ENCODE data around the gene ELL.

ELL gene

DNA sequence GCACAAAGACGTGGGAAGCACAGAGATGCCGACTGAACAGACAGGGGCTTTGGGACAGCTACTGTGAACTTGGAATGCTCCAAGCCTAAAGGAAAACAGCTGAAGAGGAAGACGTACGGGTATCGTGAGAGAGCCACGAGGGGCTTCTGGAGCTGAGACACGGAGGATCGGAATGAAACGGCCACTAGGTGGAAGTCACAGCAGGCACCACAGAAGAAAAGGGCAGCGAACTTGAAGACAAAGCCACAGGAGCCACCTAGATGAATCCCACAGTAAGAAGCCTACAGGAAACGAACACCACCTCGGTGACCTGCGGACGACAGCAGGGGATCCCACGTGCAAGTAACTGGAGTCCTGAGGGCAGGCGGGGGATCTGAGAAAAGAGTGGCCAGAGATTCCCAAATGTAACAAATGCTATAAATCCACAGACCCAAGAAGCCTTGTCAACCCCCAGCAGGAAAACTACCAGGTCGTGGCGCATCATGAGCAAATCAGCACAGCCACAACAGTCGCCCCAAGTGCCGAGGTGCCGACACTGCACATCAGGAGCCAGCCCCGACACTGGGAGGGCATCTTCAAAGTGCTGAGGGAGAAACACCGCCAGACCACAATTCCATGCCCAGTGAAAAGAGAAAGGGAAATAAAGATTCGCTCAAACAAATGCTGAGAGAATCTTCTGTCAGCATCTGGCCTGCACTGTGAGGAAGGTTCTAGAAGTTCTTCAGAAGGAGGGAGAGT is 44.7 kb downstream of the ELL start:
- in situ Hi-C loops (cut with MboI; ENCODE audit: low pct_unique_long_range_greater_than_20kb, low sequenced_read_pairs), result no loop called here
- peak; percentile 53 for DNase-seq

DNA sequence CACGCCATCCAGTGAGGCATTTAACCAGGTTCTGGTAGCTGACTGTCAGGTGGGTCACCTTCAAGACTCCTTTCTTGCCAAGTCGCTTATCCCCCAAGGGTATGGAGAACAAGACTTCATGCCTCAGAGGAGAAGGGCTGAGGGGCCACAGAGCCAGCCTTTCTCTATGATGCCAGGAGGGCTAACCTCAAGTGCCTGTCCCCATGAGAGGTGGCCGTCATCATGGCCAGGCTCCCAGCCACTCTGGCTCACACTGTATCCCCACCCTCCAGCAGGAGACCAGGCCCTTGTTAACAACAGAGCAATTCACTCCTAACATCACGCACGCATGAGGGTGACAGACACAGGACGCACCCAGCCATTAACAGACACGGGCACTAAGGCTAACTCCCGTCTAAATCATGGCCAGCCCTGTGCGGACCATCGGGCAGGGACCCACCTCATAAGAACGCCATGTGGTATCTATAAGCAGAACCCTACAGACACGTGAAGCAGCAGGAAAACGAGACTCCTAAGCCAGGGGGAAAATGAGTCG is 45.3 kb downstream of the ELL start:
- in situ Hi-C loops (cut with MboI; ENCODE audit: low pct_unique_long_range_greater_than_20kb, low sequenced_read_pairs), result no loop called here

DNA sequence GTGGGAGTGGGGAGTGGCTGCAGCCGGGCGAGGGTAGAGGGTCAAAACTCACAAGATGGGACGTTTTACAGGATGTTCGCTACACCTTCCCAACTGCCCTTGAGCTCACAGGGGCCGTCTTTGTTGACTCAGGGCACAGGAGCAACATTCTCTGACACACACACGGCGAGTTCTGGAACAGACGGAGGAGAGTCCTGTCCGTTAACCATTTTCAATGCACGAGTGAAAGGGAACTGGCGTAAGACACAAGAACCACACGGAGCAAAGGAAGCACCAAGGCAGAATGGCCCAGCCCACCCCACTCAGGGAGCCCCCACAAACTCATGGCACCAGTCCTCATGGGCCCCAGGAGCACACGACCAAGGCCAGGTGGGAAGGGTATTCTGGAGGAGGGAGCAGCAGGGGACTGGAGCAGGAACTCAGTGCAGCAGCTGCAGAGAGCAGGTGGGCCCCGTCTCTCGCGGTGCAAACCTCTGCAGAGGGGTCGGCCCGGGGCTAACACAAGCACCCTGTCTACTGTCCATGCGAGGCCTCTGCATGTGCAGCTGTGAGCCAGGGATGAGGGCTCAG is 46.0 kb downstream of the ELL start:
- no peak for DNase-seq
- in situ Hi-C loops (cut with MboI; ENCODE audit: low pct_unique_long_range_greater_than_20kb, low sequenced_read_pairs), result no loop called here

More for the DNA sequence above, 45.3 kb downstream of the ELL start:
- DNase-seq, result no peak

DNA sequence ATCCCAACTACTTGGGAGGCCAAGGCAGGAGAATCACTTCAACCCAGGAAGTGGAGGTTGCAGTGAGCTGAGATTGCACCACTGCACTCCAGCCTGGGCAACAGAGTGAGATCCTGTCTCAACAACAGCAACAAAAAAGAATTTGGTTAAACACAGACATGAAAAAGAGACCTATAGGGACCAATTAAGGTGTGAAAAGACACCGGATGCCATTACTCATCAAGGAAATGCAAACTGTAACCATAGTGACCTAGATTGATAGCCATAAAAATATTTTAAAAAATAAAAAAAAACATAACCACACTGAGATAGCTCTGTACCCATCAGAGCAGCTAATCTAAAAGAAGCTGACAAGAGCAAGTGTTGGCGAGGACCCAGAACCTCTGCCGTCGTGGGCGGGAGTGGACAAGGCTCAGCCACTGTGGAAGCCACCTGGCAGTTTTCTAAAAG is 46.8 kb downstream of the ELL start:
- DNase-seq, result no peak
- in situ Hi-C loops (cut with MboI; ENCODE audit: low pct_unique_long_range_greater_than_20kb, low sequenced_read_pairs), result no loop called here

DNA sequence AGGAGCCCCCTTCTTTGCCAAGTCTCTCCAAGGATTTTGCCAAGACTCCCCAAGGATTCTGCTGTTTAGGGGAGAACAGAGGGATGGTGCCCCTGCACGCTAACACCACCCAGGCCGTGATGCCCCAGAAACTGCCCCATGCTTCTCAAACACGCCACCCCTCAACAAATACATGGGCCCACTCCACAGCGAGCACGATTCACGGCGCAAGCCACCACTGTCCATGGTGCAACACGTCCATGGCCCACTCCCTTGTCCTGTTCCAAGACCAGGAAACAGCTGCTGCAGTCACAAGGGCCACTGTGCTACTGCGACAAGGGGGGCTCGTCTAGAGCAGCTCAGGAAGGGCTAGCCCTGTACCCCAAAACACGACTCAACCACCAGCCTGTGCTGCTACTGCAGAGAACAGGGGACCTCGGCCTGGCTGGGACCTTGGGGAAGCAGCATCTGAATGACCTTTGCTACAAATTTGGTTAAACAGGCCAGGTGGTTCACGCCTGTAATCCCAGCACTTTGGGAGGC is 47.4 kb downstream of the ELL start:
- DNase-seq, result no peak
- in situ Hi-C loops (cut with MboI; ENCODE audit: low pct_unique_long_range_greater_than_20kb, low sequenced_read_pairs), result loop anchor here (25.0 kb wide), 1 partner anchor 388 kb away; no protein-coding TSS in a partner anchor

DNA sequence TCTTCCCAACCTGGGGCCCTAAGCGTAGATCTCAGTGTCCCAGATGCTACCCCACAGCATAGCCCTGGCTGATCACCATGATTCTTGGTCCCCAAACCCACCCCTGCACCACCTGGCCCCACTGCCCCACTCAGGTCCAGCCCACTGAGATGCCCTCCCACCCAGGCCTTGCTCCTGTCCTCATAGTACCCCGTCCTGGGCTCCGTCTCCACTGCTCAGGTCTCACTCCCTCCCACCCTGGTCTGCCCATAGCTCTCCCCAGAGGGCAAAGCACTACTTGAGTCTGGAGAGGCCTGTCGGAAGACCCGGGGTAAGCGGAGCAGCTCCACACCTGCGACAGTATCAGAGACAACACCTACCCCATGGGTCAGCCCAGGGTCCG is 48.2 kb downstream of the ELL start:
- in situ Hi-C loops (cut with MboI; ENCODE audit: low pct_unique_long_range_greater_than_20kb, low sequenced_read_pairs), result loop anchor here (25.0 kb wide), 1 partner anchor 389 kb away; no protein-coding TSS in a partner anchor
- no peak for DNase-seq

DNA sequence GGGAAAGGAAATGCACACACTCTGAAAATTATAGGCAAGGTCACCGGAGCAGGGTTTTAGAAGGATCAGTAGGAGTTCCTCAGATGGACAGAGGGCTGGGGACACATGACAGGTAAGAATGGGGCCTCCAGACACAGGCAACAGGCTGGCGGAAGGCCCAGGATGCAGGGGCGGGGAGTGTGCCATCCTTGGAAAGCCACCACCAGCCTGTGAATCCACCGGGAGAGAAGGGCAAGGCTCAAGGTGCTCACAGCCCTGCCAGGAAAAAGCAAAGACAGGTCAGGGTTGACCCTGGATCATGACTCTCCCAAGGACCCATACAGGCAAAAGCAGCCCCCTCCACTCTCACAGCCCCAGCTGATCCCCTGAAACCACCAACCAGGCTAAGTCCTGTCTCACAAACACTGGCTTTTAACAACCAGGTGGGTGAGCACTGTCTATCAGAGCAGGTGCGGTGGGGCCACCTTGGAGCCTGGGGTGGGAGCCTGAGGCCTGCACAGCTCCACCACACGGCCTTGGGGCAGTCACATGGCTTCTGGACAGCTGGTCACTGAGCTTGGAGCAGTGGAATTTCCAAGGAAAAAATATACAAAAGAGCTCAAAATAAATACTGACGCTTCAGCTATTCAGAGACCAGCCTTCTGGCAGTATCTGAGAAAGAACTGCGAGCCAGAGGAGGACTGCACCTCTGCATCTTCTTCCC is 48.7 kb downstream of the ELL start:
- in situ Hi-C loops (cut with MboI; ENCODE audit: low pct_unique_long_range_greater_than_20kb, low sequenced_read_pairs), result loop anchor here (25.0 kb wide), 1 partner anchor 389 kb away; no protein-coding TSS in a partner anchor
- DNase-seq, result no peak

DNA sequence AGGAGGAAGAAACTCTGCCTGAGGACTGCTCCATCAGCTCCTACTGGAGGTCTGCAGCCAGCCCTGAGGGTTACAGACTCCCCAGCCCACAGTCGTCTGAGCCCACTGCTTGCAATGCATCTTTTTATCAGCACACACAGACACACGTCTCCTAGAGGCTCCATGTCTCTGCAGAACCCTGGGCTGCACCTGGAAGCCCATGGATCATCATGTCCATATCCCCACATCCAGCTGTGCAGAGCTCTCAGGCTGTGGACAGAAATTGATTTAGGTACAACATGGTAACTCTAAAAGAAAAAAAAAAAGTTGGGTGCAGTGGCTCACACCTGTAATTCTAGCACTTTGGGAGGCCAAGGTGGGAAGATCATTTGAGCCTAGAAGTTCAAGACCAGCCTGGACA is 51.1 kb downstream of the ELL start:
- in situ Hi-C loops (cut with MboI; ENCODE audit: low pct_unique_long_range_greater_than_20kb, low sequenced_read_pairs), result loop anchor here (25.0 kb wide), 1 partner anchor 392 kb away; no protein-coding TSS in a partner anchor
- DNase-seq, result no peak

DNA sequence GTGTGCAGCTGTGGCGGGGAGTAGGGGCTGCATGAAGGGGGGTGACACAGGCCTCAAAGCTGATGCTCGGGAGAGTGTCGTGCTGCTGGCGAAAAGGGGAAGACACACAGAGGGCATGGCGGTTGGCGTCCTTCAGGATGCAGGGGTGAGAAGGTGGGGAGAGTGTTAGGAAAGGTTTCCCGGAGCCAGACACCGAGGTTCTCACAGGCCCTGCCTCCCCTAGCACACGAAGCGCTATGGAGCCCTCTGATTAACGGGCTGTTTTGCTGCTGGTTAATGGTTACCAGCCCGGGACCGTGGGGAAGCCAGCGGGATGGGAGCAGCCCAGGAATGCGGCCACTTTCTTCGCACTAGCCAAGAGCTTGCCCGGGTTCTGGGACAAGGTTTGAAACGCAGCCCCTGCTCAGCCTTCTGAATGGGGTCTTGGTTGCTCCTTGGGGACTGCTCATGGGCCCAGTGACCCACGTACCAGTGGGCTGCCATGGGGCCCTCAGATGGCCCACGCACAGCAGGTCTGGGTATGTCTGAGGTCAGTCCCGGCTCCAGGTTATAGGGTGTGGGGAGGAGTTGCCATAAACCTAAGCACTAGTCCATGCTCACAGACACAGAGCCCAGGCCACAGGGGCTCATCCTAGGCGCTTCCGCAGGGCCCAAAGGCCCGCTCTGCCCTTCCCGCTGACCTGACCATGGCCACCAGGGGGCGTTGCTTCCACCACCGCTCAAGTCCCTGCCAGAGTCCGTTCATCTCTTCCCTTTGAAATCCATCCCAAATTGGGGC is 52.6 kb downstream of the ELL start:
- in situ Hi-C loops (cut with MboI; ENCODE audit: low pct_unique_long_range_greater_than_20kb, low sequenced_read_pairs), result loop anchor here (25.0 kb wide), 1 partner anchor 393 kb away; no protein-coding TSS in a partner anchor
- peak; percentile 78 for DNase-seq

DNA sequence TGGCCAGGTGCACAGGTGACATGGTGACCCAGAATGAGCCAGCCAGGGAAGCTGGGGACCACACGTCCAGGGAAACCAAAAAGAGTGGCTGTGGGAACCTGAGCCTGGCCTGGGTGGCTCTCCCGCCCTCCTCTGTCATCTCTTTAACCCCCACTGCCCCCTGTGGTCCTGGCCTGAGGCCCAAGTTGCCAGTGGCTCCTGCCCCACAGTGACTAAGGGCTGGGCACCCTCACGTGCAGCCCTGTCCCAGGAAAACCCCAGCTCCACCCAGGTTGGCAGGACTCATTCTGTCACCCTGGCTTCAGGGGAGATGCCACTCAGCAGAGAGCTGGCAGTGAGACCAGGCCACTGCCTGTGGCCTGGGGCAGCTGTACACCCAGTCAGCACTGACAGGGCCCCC is 53.4 kb downstream of the ELL start:
- in situ Hi-C loops (cut with MboI; ENCODE audit: low pct_unique_long_range_greater_than_20kb, low sequenced_read_pairs), result loop anchor here (25.0 kb wide), 1 partner anchor 394 kb away; no protein-coding TSS in a partner anchor
- no peak for DNase-seq

DNA sequence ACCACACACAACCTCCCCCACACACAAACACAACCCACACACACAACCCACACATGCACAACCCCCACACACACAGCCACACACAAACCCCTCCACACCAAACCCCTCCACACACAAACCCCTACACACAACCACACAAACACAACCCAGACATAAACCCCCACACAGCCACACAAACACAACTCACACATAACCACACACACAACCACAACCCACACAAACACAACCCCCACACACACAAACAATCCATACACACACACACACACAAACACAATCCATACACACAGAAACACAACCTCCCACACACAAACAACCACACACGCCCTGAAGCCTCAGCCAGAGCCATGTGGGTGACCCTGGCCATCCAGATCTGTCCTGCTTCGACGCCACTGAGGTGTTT is 53.9 kb downstream of the ELL start:
- in situ Hi-C loops (cut with MboI; ENCODE audit: low pct_unique_long_range_greater_than_20kb, low sequenced_read_pairs), result loop anchor here (25.0 kb wide), 1 partner anchor 394 kb away; no protein-coding TSS in a partner anchor

DNA sequence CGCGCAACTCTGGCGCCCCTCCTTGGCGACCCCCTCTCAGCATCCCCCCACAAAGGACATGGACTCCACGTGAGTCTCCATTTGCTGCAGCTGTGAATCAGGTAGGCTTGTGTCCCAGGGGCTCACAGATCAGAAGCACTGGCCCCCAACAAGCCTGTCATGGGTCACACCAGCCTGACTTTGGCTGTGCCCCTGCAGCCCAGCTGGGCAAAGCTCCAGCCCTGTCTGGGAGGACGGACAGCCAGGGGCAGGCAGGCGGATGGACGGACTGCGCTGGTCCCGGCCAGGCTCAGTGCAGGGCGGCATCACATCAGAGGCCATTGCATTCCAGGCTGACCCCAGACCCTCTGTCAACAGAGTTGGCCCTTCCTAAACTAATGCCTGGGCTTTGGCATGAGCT is 55.5 kb downstream of the ELL start:
- in situ Hi-C loops (cut with MboI; ENCODE audit: low pct_unique_long_range_greater_than_20kb, low sequenced_read_pairs), result loop anchor here (25.0 kb wide), 1 partner anchor 396 kb away; no protein-coding TSS in a partner anchor
- no peak for DNase-seq

More for the DNA sequence above, 53.9 kb downstream of the ELL start:
- DNase-seq, result no peak

DNA sequence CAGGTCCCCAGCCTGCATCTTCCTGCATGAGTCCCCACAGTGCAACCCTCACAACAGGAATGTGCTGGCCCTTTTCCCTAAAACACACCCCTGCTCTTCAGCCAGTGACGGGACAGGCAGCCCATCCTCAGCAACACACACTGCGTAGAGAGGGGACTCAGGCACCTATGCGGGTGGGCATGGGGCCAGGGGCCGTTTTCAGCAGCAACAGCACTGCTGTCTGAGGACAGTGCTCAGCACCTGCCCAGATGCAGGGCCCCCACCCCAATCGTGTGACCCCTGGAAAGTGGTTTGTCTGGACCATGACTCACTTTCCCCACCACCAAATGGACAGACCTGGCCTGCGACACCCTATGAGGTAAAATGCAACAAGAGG is 55.9 kb downstream of the ELL start:
- in situ Hi-C loops (cut with MboI; ENCODE audit: low pct_unique_long_range_greater_than_20kb, low sequenced_read_pairs), result loop anchor here (25.0 kb wide), 1 partner anchor 396 kb away; no protein-coding TSS in a partner anchor
- DNase-seq, result no peak

DNA sequence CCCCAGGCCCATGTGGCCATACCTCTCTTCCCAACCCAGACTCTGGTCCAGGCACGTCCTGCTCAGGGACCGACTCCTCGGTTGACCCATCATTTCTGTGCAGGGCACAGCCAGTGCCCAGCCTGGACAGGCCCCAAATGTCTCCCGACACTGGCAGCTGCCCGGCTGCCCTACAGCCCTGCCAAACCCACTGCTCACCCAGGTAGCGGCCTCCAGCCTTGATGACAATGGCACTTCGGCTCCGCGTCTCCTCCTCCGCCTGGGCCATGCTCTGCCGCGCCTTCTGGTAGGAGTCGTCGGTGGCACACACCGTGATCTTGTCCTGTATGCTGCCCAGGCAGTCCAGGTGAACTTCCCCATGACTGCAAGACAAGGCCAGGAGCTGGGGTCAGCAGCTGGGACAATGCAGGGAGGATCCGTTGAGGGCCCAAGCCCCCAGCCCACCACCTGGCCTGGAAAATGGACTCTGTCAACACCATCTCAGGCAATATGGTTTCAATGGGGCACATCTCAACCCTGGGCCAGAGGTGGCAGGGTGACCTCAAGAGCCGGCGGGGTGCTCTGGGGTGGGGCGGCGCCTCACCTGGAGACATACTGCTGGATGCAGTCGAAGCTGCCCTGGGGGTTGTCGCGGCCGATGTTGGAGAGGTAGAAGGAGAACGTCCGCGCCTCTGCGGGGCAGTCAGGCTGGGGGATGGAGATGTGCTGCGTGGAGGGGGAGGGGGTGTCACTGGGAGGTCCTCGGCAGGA is 56.5 kb downstream of the ELL start:
- in situ Hi-C loops (cut with MboI; ENCODE audit: low pct_unique_long_range_greater_than_20kb, low sequenced_read_pairs), result loop anchor here (25.0 kb wide), 1 partner anchor 397 kb away; no protein-coding TSS in a partner anchor
- no peak for DNase-seq

DNA sequence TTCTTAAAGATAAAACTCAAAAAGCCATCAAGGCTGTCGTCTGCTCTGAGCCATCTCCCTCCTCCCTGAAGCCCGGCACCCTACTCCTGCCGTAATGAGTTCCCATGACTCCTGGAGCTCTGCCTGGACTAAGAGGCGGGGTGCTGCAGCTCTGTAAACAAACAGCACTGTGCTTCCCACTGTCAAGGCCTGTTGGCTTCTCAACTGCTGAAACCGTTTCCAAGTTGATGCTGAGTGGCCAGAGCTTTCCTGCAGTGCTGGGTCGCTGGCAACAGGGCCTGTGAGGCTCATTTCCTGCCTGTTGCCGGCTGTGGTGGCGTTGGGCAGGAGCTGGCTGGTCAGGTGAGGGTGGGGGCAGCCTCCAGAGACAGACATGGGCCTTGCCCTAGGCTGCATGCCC is 57.2 kb downstream of the ELL start:
- DNase-seq, result no peak
- in situ Hi-C loops (cut with MboI; ENCODE audit: low pct_unique_long_range_greater_than_20kb, low sequenced_read_pairs), result loop anchor here (25.0 kb wide), 1 partner anchor 398 kb away; no protein-coding TSS in a partner anchor

DNA sequence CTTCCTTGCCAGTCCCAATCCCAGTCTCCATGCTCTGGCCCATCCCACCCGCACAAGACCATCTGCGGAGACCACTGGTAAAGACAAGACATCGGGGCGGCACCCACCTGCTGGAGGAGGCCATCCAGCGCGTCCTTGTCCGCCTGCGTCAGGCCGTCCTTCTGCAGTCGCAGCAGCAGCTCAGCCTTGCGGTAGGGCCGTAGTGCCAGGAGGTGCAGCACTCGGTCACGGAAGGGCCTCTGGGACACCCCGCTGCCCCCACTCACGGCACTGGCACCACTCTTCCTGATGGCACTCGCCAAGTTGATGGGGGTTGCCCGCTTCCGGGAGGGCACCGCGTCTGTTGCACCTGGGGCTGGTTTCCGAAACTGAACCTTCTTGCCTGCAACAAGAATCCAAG is 60.4 kb downstream of the ELL start:
- DNase-seq, result no peak
- in situ Hi-C loops (cut with MboI; ENCODE audit: low pct_unique_long_range_greater_than_20kb, low sequenced_read_pairs), result loop anchor here (25.0 kb wide), 1 partner anchor 401 kb away; no protein-coding TSS in a partner anchor

DNA sequence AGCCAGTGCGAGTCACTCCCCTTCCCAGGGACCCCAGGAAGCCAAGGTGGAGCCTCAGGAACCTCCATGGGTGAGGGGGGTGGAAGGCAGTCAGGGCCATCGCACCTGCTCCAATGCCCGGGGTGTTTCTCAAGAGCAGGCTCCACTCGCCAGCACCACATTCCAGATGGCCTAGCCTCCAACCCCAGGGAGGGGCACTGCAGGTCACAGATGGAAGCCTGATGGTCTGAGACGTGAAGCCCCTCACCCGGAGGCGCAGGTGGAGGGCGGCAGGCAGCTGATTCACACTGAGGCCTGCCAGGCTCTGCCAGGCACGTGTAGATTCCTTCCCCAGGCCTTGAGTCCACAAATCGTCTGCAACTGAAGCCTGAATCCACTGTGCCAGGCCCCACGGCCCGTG is 61.0 kb downstream of the ELL start:
- in situ Hi-C loops (cut with MboI; ENCODE audit: low pct_unique_long_range_greater_than_20kb, low sequenced_read_pairs), result loop anchor here (25.0 kb wide), 1 partner anchor 401 kb away; no protein-coding TSS in a partner anchor
- no peak for DNase-seq

Measured in KBM-7 (cell line).